Dermis microvascular lymphatic vessel endothelial cell (primary cell): ENCODE data around the gene RBM34. TPM values are rescaled to one million over a fixed set of nuclear protein-coding genes. Genes with fewer than 3 reads are reported as not detected.
"Not testable (repeated sequence)": the region's sequence is repeated elsewhere in the genome, so short reads cannot be mapped to it uniquely, and the experiment has no call there.

ENCODE experiments used
- DNase-seq, 2 donors: peaks; one replicate each; pipeline versions ENCODE4 v3.0.0 to v3.0.0-alpha.2; 2010; ENCODE audit warnings: low read depth in 2 of 2
- total RNA-seq: library from RNA; depleted of rRNA; stranded (reverse); fragments of >200 nt; gene quantifications from 2 replicates; pipeline ENCODE4 v1.2.1, GENCODE V29; 2014

Gene RBM34
- total RNA-seq, 1 donor from 2014 or later: 32.3 TPM

DNA sequence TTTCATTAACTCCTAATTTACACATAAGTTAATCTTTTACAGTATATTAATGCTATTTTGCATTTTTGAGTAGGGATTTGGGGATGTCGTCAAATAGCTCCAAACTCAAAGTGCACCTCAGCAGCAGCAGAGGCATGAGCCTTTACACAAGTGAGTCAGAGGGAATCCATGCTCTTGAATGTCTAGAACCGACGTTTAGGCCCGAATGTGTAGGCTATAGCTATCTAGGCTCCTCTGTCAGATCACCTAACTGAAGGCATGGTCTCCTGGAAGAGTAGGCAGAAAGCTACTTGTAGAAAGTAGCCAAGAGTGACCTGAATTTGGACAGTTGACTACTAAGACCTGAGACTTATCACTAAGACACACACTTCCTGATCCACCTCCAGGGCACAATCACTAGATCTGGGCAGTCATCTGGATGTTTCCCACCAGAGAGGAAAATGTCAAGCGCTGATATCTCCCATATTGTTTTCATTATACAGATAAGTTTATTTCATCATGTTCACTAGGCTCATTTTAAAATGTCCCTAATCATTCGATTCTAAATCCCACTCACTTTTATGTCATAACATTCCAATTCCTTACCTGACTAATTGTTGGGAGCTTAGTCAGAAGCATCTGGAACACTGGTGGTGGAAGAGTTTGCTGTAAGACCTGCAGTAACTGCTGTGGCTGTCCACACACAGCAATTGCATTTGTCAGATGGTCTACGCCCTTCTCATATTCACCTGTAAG is 47.7 kb downstream of the RBM34 start:
- no peak for DNase-seq

GRCh38 chr1:235112297-235113182 is 48.5 kb downstream of the RBM34 start:
- DNase-seq: no peak

- no peak for DNase-seq
Measured at GRCh38 chr1:235111107-235111506, 49.9 kb downstream of the RBM34 start.

GRCh38 chr1:235108876-235109275 is 52.2 kb downstream of the RBM34 start:
- DNase-seq: no peak

DNA sequence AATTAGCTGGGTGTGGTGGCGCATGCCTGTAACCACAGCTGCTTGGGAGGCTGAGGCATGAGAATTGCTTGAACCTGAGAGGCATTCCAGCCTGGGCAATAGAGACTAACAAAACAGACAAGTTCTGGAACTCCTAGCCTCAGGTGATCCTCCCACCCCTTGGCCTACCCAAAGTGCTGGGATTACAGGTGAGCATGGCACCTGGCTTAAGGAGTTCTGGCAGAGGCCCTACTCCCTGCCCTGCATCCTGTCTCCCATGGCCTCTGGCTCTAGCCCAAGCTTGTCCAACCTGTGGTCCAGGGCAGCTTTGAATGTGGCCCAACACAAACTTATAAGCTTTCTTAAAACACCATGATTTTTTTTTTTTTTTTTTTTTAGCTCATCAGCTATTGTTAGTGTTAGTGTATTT is 52.9 kb downstream of the RBM34 start:
- no peak for DNase-seq

DNA sequence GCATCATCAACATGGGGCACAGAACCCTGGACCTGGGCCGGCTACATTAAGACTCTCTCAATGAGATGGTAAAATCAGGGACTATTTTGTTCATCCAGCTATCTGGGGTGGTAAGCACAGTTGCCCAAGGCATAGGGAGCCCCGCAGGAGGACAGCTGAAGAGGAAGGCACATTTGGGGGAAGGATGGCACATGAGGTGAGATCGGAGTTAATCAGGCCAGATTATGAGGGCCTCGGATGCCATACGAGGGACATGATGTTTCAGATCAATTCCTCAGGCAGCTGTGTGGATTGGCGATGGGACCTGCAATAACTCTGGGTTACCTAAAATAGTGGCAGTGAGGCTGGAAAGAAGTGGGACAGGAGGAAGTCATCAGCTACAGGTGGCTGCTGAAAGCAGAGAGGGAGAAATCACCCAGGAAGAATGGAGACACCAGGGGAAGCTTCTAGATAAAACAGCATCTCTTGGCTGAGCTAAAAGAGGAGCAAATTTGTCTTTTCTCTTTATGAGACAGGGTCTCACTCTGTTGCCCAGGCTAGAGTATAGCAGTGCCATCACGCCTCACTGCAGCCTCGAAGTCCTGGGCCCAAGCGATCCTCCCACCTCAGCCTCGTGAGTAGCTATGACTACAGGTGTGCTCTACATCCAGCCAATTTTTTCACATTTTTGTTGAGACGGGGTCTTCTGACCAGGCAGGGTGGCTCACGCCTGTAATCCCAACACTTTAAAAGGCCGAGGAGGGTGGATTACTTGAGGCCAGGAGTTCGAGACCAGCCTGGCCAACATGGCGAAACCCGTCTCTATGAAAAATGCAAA is 53.5 kb downstream of the RBM34 start:
- no peak for DNase-seq

DNA sequence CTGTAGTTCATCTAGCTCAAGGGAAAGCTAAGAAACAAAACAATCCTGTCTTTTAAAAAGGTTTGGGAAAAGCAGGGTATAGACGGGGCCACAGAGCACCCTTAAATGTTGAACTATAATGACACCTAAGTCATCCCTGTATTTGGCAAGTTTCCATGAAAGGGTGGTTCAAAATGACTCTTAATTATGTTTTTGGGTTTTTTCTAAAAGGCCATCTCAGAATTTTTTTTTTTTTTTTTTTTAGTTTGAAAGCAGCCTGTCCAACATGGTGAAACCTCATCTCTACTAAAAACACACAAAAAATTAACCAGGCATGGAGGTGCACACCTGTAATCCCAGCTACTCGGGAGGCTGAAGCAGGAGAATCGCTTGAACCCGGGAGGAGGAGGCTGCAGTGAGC is 54.6 kb downstream of the RBM34 start:
- no peak for DNase-seq

- no peak for DNase-seq
Measured at GRCh38 chr1:235105051-235106043, 55.7 kb downstream of the RBM34 start.

GRCh38 chr1:235102993-235103411 is 58.0 kb downstream of the RBM34 start:
- no peak for DNase-seq

GRCh38 chr1:235102259-235102582 is 58.8 kb downstream of the RBM34 start:
- DNase-seq: no peak

- no peak for DNase-seq
Measured at GRCh38 chr1:235101558-235102258, 59.3 kb downstream of the RBM34 start.

DNA sequence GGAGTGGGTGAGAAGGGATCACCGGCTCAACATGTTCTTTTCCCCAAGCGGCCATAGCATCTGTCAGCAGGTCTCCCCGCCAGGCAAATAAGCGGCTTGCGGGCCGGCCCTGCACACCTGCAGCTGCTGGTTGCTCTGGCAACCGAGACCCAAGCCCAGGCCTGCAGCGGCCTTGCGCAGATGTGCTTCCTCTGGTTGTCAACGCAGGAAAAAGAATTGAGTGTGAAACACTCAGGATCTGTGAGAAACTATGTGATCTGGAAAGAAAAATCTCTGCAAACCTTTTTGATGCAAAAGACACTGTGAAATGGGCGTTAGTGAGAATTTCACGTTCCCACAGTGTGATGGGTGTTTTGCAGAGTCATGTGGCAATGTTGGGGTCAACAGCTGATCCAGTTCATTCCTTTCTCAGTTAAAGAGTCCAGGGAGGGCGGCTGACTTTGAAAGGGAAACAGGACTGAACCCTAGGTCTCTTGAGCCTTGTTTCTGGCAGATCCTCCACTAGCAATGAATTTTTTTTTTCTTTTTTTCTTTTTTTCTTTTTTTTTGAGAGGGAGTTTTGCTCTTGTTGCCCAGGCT is 60.8 kb downstream of the RBM34 start:
- DNase-seq: peak in 1 of 2 donors; percentile 61

DNA sequence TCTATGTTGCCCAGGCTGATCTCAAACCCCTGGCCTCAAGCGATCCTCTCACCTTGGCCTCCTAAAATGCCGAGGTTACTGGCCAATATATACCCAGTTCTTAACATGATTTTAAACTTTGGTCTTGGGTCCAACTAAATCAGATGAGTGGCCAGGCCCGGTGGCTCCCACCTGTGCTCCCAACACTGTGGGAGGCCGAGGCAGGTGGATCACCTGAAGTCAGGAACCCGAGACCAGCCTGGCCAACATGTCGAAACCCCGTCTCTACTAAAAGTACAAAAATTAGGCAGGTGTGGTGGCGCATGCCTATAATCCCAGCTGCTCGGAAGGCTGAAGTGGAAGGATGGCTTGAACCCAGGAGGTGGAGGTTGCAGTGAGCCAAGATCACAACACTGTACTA is 62.1 kb downstream of the RBM34 start:
- DNase-seq: no peak

DNA sequence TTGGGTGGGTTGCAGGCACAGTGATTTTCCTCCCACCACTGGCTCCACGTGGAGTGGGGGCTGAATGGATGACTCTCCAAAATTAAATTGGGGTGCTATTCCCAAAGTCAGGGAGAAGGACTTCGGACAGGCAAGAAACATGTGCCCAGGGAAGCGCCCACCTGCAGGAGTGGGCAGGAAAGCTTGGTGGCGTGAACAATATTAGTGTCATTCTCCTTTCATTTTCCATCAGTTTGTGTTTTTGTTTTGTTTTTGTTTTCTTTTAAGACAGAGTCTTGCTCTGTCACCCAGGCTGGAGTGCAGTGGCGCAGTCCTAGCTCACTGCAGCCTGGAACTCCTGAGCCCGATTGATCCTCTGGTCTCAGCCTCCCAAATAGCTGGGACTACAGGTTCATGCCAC is 62.5 kb downstream of the RBM34 start:
- no peak for DNase-seq

DNA sequence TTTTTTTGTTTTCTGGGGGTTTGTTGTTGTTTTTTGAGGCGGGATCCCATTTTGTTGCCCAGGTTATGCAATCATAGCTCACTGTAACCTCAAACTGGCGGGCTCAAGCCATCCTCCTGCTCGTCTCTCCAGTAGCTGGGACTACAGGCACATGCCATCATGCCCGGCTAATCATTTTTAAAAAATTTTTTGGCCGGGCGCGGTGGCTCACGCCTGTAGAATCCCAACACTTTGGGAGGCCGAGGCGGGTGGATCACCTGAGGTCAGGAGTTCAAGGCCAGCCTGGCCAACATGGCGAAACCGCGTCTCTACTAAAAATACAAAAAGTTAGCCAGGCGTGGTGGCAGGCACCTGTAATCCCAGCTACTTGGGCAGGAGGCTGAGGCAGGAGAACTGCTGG is 63.5 kb downstream of the RBM34 start:
- DNase-seq: not testable (repeated sequence)

DNA sequence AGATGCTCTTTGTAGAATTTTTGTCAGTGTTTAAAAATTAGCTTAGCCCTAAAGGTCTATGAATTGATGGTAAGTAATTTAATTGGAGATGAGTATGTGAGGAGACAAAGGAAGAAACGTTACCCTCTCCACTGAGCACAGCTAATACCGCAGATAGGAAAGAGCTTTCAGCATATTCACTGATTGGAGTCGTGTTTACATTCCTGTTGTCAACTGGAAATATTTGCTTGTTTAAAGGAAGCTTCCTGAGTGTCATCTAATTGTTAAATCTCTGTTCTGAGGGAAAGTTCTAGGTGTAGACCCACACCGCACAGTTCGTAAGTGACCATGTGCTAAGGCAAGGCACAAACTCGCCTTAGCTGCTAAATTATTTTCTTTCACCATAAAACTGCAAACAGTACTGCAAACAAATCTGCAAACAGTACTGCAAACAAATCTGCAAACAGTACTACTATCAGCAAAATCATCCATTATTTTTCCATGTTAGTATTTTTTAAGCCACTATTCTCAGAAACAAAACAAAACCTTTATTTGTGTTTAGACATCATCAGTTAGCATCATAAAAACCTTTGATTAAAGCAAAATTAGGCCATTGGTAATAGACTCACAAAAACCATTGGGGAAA is 65.0 kb downstream of the RBM34 start:
- no peak for DNase-seq

DNA sequence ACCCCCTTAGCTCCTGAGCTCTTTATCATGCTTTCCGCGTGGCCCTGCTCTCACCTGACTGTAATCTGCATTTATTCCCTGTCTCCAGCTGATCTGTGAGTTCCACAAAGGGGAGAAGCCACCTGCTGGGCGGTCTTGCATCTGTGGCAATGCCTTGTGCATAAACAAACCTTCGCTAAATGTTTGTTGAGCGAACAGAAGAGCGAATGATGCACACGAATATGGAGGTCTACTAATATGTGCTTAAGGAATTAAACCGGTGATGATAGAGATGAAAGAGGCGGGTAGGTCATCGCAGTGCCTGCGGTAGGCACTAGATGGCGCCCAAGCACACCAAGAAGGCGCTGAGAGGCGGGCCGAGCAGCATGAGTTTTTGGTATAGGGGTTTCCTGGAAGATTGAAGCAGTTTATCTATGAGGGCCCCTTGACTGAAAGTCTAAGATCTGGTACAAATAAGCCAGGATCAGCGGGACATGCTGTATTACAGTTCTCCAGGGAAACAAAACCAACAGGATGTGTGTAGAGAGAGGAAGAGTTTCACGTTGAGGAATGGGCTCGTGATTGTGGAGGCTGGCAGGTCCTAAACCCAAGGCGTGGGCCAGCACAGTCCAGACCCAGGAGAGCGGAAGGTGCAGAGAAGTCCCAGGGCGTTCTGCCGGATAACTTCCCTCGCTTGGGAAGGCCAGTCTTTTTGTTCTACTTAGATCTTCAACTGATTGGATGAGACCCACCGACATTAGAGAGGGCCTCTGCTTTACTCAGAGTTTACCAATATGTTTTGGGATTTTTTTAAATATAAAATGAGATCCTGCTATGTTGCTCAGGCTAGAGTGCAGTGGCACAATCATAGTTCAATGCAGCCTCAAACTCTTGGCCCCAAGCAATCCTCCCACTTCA is 67.1 kb downstream of the RBM34 start:
- DNase-seq: peak in 1 of 2 donors; percentile 67

DNA sequence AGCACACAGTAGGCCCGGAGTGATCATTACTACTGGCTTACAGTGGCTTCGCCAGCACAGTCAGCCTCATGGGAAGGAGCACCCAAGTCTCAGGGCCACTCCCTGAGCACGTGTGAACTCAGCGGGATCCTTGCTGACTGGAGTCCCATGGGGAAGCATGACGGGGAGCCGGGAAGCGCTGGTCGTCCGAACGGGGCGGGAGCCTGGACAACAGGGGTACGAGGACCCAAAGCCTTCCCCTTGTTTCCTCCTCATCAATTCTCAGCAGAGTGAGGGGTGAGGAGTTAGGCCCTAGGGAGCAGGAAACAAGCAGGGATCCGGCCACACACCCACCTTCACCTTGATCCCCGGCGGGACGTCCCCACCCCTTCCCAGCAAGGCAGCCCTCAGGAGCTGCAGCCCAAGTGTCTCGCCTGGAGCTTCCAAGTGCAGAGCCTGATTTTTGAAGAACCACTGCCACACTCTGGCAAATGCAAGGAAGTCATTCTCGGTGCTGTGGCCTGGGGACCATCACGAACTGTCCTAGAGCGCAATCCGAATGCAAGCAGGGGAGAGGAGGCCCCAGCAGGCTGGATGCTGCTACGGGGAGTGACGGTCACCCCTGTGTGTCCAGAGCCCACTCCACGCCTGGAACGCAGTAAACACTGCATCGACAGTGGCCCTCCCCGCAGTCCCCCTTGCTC is 67.9 kb downstream of the RBM34 start:
- DNase-seq: peak in 1 of 2 donors; percentile 49
